Muscle of arm (tissue), 12 donors: ENCODE results near the gene AIMP2. TPM values are rescaled to one million over a fixed set of nuclear protein-coding genes. Genes with fewer than 3 reads are reported as not detected.

ENCODE experiments used
- polyA plus RNA-seq, 12 donors: library from polyadenylated mRNA; unstranded; fragments of 120-200 nt; gene quantifications; one replicate each; pipeline ENCODE4 v1.2.1, GENCODE V29; 2013; ENCODE audit not compliant: insufficient read length in 12 of 12

AIMP2 gene
- polyA plus RNA-seq, 12 donors = 20.6 to 42.3 (median 28.2) TPM; not detected in 1

Other genes starting within 250 kb of the AIMP2 start
- 10 to 100 TPM; 27.1 to 73.9 (median 30.2) TPM for gene RNF216, start 227.6 kb upstream of the AIMP2 start, polyA plus RNA-seq
- gene OCM, start 128.5 kb upstream of the AIMP2 start, polyA plus RNA-seq = under 1 TPM in 1 of 12 donors, not detected in 11; 0.77 TPM
- 10 to 100 TPM in 11 of 12 donors, not detected in 1; 50.2 to 69.5 (median 63.0) TPM for gene CCZ1, start 110.5 kb upstream of the AIMP2 start, polyA plus RNA-seq
- gene RSPH10B, start 38.6 kb upstream of the AIMP2 start, polyA plus RNA-seq = under 1 TPM in 9 of 12 donors, not detected in 3; 0.23 to 0.72 (median 0.48) TPM
- 10 to 100 TPM in 10 of 12 donors, 1 to 10 TPM in 1, not detected in 1; 8.9 to 19.1 (median 11.4) TPM for gene PMS2, start 223 bp upstream of the AIMP2 start, polyA plus RNA-seq
- 1 to 10 TPM in 5 of 12 donors, under 1 TPM in 5, not detected in 2; 0.31 to 2.5 (median 0.97) TPM for gene ANKRD61, start 22.1 kb downstream of the AIMP2 start, polyA plus RNA-seq
- gene EIF2AK1, start 49.9 kb downstream of the AIMP2 start, polyA plus RNA-seq = 100 to 1,000 TPM in 1 of 12 donors, 10 to 100 TPM in 10, not detected in 1; 38.6 to 103 (median 59.8) TPM
- 10 to 100 TPM in 5 of 12 donors, 1 to 10 TPM in 6, not detected in 1; 7.6 to 15.9 (median 9.8) TPM for gene USP42, start 95.7 kb downstream of the AIMP2 start, polyA plus RNA-seq